Activated CD8-positive, alpha-beta T cell treated with anti-CD3 and anti-CD28 coated beads, Interleukin-2, amount 10 ng/mL, durations not matched to agents 7 days and 5 days (primary cell): ENCODE data around the gene PAM. TPM values are rescaled to one million over a fixed set of nuclear protein-coding genes. Genes with fewer than 3 reads are reported as not detected.

Experiments used
- ATAC-seq: fragments of 150-1000 bp; cut with Tn5 transposase; one replicate; pipeline ENCODE4 v1.10.0; 2021; ENCODE audit warnings: moderate library complexity
- CTCF ChIA-PET: fragments of 350-600 bp; sonication (Branson Sonifier 250); formaldehyde crosslinking; loops from one replicate; lab custom pipeline; 2021; ENCODE audit warnings: antibody characterized with exemption; lab: Charles Lee
- POLR2A ChIA-PET: fragments of 350-600 bp; sonication (Branson Sonifier 250); formaldehyde crosslinking; loops from one replicate; lab custom pipeline; 2021; ENCODE audit warnings: antibody characterized with exemption; lab: Charles Lee
- DNase-seq: peaks from one replicate; pipeline ENCODE4 v3.0.0-alpha.2; 2020
- H3K27ac Mint-ChIP-seq: one replicate; pipeline ENCODE4 v1.8.0; 2021; ENCODE audit warnings: mild to moderate bottlenecking, mixed read lengths
- H3K27me3 Mint-ChIP-seq: one replicate; pipeline ENCODE4 v1.8.0; 2021; ENCODE audit warnings: low read depth, mixed read lengths
- H3K36me3 Mint-ChIP-seq: one replicate; pipeline ENCODE4 v1.8.0; 2021; ENCODE audit warnings: low read depth, mixed read lengths
- H3K4me1 Mint-ChIP-seq: one replicate; pipeline ENCODE4 v1.8.0; 2021; ENCODE audit warnings: low read depth, mixed read lengths
- H3K4me3 Mint-ChIP-seq: one replicate; pipeline ENCODE4 v1.8.0; 2021; ENCODE audit warnings: mild to moderate bottlenecking, mixed read lengths
- H3K9me3 Mint-ChIP-seq: one replicate; pipeline ENCODE4 v1.8.0; 2022; ENCODE audit warnings: mixed read lengths; ENCODE audit not compliant: insufficient read depth
- total RNA-seq, 2 experiments: library from RNA; stranded (reverse); gene quantifications; one replicate each; pipeline ENCODE4 v1.2.3, GENCODE V29; 2021

PAM gene
- total RNA-seq, 2 experiments from 2014 or later, result 16.1 to 16.3 TPM

GRCh38 chr5:102815540-102816332 lies 60.6 kb downstream of the PAM start:
- peaks cover 9% of the 10 kb centered on the region for H3K4me1 Mint-ChIP-seq
- POLR2A ChIA-PET, result no interaction called here
- H3K27me3 Mint-ChIP-seq, result no peaks in the 10 kb centered on the region
- H3K36me3 Mint-ChIP-seq, result no peaks in the 10 kb centered on the region
- no peak overlapping the region for H3K27ac Mint-ChIP-seq
- no peaks in the 10 kb centered on the region for H3K9me3 Mint-ChIP-seq
- DNase-seq (no peak), ATAC-seq (no peak)
- CTCF ChIA-PET, result interaction anchor here (1.8 kb wide), 1 partner anchor 18 kb away, joined by 8 read pairs; no protein-coding TSS in a partner anchor
- H3K4me3 Mint-ChIP-seq, result no peak overlapping the region

GRCh38 chr5:102818345-102818744 lies 63.2 kb downstream of the PAM start:
- H3K36me3 Mint-ChIP-seq, result no peaks in the 10 kb centered on the region
- H3K9me3 Mint-ChIP-seq, result no peaks in the 10 kb centered on the region
- no peak for ATAC-seq
- H3K27ac Mint-ChIP-seq, result no peak overlapping the region
- H3K4me1 Mint-ChIP-seq, result peaks cover 9% of the 10 kb centered on the region
- ChIA-PET CTCF (no interaction called here), POLR2A (no interaction called here)
- H3K4me3 Mint-ChIP-seq, result no peak overlapping the region
- DNase-seq, result no peak
- no peaks in the 10 kb centered on the region for H3K27me3 Mint-ChIP-seq

GRCh38 chr5:102818934-102819333 lies 63.8 kb downstream of the PAM start:
- no peaks in the 10 kb centered on the region for H3K9me3 Mint-ChIP-seq
- no peak overlapping the region for H3K4me3 Mint-ChIP-seq
- H3K4me1 Mint-ChIP-seq, result peaks cover 9% of the 10 kb centered on the region
- H3K27ac Mint-ChIP-seq, result no peak overlapping the region
- no peaks in the 10 kb centered on the region for H3K36me3 Mint-ChIP-seq
- POLR2A ChIA-PET, result no interaction called here
- H3K27me3 Mint-ChIP-seq, result no peaks in the 10 kb centered on the region
- DNase-seq, result no peak
- ATAC-seq, result no peak
- CTCF ChIA-PET, result no interaction called here

GRCh38 chr5:102819634-102820033 lies 64.5 kb downstream of the PAM start:
- ChIA-PET CTCF (no interaction called here), POLR2A (no interaction called here)
- peaks cover 9% of the 10 kb centered on the region for H3K4me1 Mint-ChIP-seq
- no peak overlapping the region for H3K27ac Mint-ChIP-seq
- no peaks in the 10 kb centered on the region for H3K36me3 Mint-ChIP-seq
- H3K4me3 Mint-ChIP-seq, result no peak overlapping the region
- DNase-seq, result no peak
- H3K27me3 Mint-ChIP-seq, result no peaks in the 10 kb centered on the region
- no peaks in the 10 kb centered on the region for H3K9me3 Mint-ChIP-seq
- no peak for ATAC-seq

- Mint-ChIP-seq H3K36me3 (no peaks in the 10 kb centered on the region), H3K27me3 (no peaks in the 10 kb centered on the region), H3K9me3 (no peaks in the 10 kb centered on the region), H3K27ac (no peak overlapping the region), H3K4me1 (peaks cover 6% of the 10 kb centered on the region), H3K4me3 (no peak overlapping the region)
- POLR2A ChIA-PET, result no interaction called here
- no peak for DNase-seq
- CTCF ChIA-PET, result interaction anchor here (1.3 kb wide), 1 partner anchor 24 kb away, joined by 4 read pairs; no protein-coding TSS in a partner anchor
- no peak for ATAC-seq
Measured at GRCh38 chr5:102823441-102823874, 68.4 kb downstream of the PAM start.

DNA sequence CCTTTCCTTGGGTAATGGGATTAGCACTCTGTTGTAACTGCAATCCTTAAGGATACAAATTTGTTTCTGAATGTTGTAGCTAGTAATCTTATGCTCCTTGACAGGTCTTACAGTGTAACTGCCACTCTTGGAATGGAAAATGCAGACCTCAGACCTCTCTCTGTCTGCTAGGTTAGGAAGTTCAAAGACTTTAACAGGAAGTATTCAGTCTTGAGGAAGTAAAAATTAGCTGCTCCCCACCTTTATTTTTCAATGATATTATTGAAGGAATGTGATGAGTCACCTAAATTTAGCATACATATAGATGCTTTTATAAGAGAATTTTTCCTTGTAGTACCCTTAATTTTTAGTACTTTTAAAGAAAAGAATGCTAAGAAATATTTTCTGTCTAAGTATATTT lies 71.5 kb downstream of the PAM start:
- peaks cover 6% of the 10 kb centered on the region for H3K4me1 Mint-ChIP-seq

GRCh38 chr5:102830241-102830640 lies 75.1 kb downstream of the PAM start:
- CTCF ChIA-PET, result interaction anchor here (1.0 to 1.5 kb wide), 2 partner anchors 27 to 50 kb away, joined by 3 to 6 read pairs; no protein-coding TSS in a partner anchor
- ATAC-seq, result no peak
- DNase-seq, result no peak
- H3K4me3 Mint-ChIP-seq, result no peak overlapping the region
- H3K27ac Mint-ChIP-seq, result no peak overlapping the region
- H3K36me3 Mint-ChIP-seq, result no peaks in the 10 kb centered on the region
- H3K9me3 Mint-ChIP-seq, result no peaks in the 10 kb centered on the region
- peaks cover 18% of the 10 kb centered on the region for H3K4me1 Mint-ChIP-seq
- POLR2A ChIA-PET, result no interaction called here
- H3K27me3 Mint-ChIP-seq, result no peaks in the 10 kb centered on the region

More for the DNA sequence above, 71.5 kb downstream of the PAM start:
- ChIA-PET POLR2A (interaction anchor here (1.0 kb wide), 1 partner anchor 107 kb away, joined by 3 read pairs; no protein-coding TSS in a partner anchor), CTCF (interaction anchor here (0.9 to 1.1 kb wide), 2 partner anchors 39 to 47 kb away, joined by 3 read pairs; no protein-coding TSS in a partner anchor)
- H3K4me3 Mint-ChIP-seq, result no peak overlapping the region
- H3K27me3 Mint-ChIP-seq, result no peaks in the 10 kb centered on the region
- no peaks in the 10 kb centered on the region for H3K9me3 Mint-ChIP-seq
- no peaks in the 10 kb centered on the region for H3K36me3 Mint-ChIP-seq
- no peak overlapping the region for H3K27ac Mint-ChIP-seq
- DNase-seq (no peak), ATAC-seq (no peak)

DNA sequence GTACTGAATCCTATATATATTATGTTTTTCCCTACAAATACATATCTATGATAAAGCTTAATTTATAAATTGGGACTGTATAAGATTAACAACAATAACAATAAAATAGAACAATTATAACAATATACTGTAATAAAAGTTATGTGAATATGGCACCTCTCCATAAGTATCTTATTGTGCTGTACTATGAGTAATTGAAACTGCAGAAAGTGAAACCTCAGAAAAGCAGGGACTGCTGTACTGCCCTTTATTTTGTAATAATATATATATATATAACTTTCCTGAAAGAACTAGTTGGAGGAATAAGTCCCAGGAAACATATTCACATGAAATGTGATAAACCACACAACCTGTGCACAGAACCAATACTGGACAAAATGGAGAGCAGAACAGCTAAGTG lies 77.3 kb downstream of the PAM start:
- Mint-ChIP-seq H3K36me3 (no peaks in the 10 kb centered on the region), H3K27me3 (no peaks in the 10 kb centered on the region), H3K27ac (no peak overlapping the region), H3K9me3 (no peaks in the 10 kb centered on the region), H3K4me1 (peaks cover 23% of the 10 kb centered on the region), H3K4me3 (no peak overlapping the region)
- DNase-seq (no peak), ATAC-seq (no peak)
- ChIA-PET CTCF (interaction anchor here (1.5 to 1.6 kb wide), 2 partner anchors 18 to 151 kb away, joined by 3 to 8 read pairs; no protein-coding TSS in a partner anchor), POLR2A (no interaction called here)

DNA sequence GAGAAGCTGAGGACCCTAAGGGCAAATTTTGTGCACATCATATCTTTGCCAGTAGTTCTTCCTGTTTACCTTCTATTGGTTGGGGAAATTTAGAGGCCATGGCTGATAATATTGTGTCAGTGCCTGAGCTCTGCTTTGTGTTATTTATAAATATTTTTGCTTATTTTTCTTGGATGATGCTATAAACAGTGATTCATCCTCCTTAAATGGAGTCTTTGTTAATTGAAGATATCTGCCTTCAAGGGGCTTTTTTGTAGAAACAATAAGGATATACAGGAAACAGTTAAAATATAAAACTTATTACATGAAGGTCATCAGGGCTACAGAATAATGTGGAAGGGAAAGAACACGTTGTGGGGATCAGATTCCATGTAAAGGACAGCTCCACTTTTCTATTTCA lies 78.0 kb downstream of the PAM start:
- Mint-ChIP-seq H3K4me3 (no peak overlapping the region), H3K9me3 (no peaks in the 10 kb centered on the region), H3K4me1 (peaks cover 23% of the 10 kb centered on the region), H3K36me3 (no peaks in the 10 kb centered on the region), H3K27me3 (no peaks in the 10 kb centered on the region), H3K27ac (no peak overlapping the region)
- ChIA-PET CTCF (interaction anchor here (1.5 to 1.6 kb wide), 2 partner anchors 18 to 152 kb away, joined by 3 to 8 read pairs; no protein-coding TSS in a partner anchor), POLR2A (no interaction called here)
- ATAC-seq (no peak), DNase-seq (no peak)

DNA sequence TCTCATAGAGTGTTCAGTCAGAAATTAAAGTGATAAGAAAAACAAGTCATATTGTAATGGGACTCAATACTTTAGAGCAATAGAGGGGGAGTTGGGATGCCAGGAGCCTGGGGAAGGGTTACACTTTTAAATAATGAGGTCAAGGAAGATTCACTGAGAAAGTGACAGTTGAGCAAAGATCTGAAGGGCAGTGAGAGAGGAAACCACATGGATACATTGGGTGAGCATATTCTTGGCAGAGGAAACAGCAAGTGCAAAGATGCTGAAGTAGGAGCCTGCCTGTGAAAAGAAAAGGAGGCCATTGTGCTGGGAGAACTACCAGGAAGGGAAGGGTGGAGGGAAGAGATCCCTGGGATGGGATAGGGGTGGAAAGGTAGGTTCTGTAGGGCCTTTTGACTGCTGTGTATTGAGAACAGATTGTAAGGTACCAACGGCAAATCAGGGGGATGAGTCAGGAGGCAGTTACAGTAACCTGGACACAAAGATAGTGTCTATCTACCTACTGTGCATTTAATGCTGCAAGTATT lies 79.4 kb downstream of the PAM start:
- DNase-seq (no peak), ATAC-seq (no peak)
- no peaks in the 10 kb centered on the region for H3K27me3 Mint-ChIP-seq
- no peaks in the 10 kb centered on the region for H3K9me3 Mint-ChIP-seq
- CTCF ChIA-PET, result no interaction called here
- H3K4me3 Mint-ChIP-seq, result no peak overlapping the region
- POLR2A ChIA-PET, result no interaction called here
- peaks cover 23% of the 10 kb centered on the region for H3K4me1 Mint-ChIP-seq
- no peak overlapping the region for H3K27ac Mint-ChIP-seq
- no peaks in the 10 kb centered on the region for H3K36me3 Mint-ChIP-seq

DNA sequence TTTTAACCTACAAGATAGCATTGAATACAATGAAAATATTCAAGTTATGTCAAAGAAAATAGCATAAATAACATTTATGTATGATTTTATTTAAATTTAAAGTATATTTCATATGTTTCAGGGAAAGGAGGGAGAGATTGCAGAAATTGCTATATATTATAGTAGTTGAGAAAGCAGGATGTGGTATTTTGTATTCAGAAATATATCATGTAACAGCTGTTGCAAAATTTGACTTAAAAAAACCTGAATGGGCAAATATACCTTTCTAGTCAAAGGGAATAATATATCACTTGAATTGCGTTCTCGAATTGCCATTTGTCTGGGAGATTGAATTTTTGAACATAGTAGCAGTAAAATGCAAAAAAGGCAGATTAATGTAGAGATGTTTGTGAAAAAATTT lies 80.6 kb downstream of the PAM start:
- ChIA-PET CTCF (no interaction called here), POLR2A (no interaction called here)
- H3K27ac Mint-ChIP-seq, result no peak overlapping the region
- H3K4me1 Mint-ChIP-seq, result peaks cover 23% of the 10 kb centered on the region
- no peak overlapping the region for H3K4me3 Mint-ChIP-seq
- H3K9me3 Mint-ChIP-seq, result no peaks in the 10 kb centered on the region
- H3K27me3 Mint-ChIP-seq, result no peaks in the 10 kb centered on the region
- no peaks in the 10 kb centered on the region for H3K36me3 Mint-ChIP-seq
- no peak for DNase-seq
- ATAC-seq, result no peak

DNA sequence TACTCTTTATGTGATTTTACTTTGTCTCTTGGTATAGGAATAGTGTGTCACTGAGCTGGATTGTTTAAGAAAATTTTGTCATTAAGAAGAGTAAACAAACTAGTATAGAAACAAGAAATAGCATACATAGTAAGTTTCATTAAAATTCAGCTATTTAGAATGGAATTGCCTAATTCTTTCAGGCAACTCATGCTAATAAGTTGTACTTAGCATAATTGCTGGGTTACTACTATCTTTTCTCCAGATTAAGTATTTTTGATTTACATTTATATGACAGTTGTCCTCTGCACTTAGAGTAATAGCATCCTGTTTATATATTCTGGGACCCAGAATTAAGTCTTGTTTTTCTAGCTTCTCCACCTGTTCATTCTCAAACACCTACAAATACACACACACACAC lies 85.9 kb downstream of the PAM start:
- ATAC-seq (no peak), DNase-seq (no peak)
- no peak overlapping the region for H3K4me3 Mint-ChIP-seq
- H3K4me1 Mint-ChIP-seq, result peaks cover 9% of the 10 kb centered on the region
- no peaks in the 10 kb centered on the region for H3K9me3 Mint-ChIP-seq
- no peaks in the 10 kb centered on the region for H3K27me3 Mint-ChIP-seq
- ChIA-PET POLR2A (interaction anchor here (0.5 kb wide), 1 partner anchor 12 kb away, joined by 3 read pairs; no protein-coding TSS in a partner anchor), CTCF (no interaction called here)
- no peaks in the 10 kb centered on the region for H3K36me3 Mint-ChIP-seq
- H3K27ac Mint-ChIP-seq, result no peak overlapping the region
